RCC 7860 (cell line): ENCODE measurements around the gene SPAG9.

Experiments
- DNase-seq: peaks from one replicate; pipeline ENCODE4 v3.0.0-alpha.2; 2015; ENCODE audit warnings: low spot score
- FAIRE-seq: peaks from 2 replicates; lab custom pipeline; 2012; peaks lifted over from hg19 to GRCh38; lab: Jason Lieb, UNC

The SPAG9 gene

GRCh38 chr17:51050291-51051033 is 70.2 kb downstream of the SPAG9 start:
- FAIRE-seq (peak; percentile 79), DNase-seq (peak; percentile 21)

GRCh38 chr17:51046514-51047384 is 73.9 kb downstream of the SPAG9 start:
- FAIRE-seq (no peak), DNase-seq (no peak)

GRCh38 chr17:51046046-51046445 is 74.6 kb downstream of the SPAG9 start:
- DNase-seq (no peak), FAIRE-seq (no peak)

GRCh38 chr17:51045621-51046020 is 75.0 kb downstream of the SPAG9 start:
- no peak for FAIRE-seq
- DNase-seq = no peak

GRCh38 chr17:51044976-51045375 is 75.7 kb downstream of the SPAG9 start:
- no peak for DNase-seq
- no peak for FAIRE-seq

- DNase-seq (no peak), FAIRE-seq (no peak)
Observed at GRCh38 chr17:51036084-51036483, 84.6 kb downstream of the SPAG9 start.

GRCh38 chr17:51035431-51035830 is 85.2 kb downstream of the SPAG9 start:
- no peak for DNase-seq

GRCh38 chr17:51034800-51035199 is 85.9 kb downstream of the SPAG9 start:
- no peak for FAIRE-seq

More at GRCh38 chr17:51035431-51035830, 85.2 kb downstream of the SPAG9 start:
- no peak for FAIRE-seq

GRCh38 chr17:51032850-51033249 is 87.8 kb downstream of the SPAG9 start:
- FAIRE-seq (no peak), DNase-seq (no peak)

More at GRCh38 chr17:51034800-51035199, 85.9 kb downstream of the SPAG9 start:
- no peak for DNase-seq

GRCh38 chr17:51029568-51030463 is 90.9 kb downstream of the SPAG9 start:
- DNase-seq (no peak), FAIRE-seq (no peak)

- no peak for FAIRE-seq
Observed at GRCh38 chr17:51029142-51029541, 91.5 kb downstream of the SPAG9 start.

GRCh38 chr17:51028176-51028863 is 92.3 kb downstream of the SPAG9 start:
- FAIRE-seq (peak; percentile 50), DNase-seq (no peak)

More at GRCh38 chr17:51029142-51029541, 91.5 kb downstream of the SPAG9 start:
- no peak for DNase-seq

GRCh38 chr17:51018541-51018940 is 102.1 kb downstream of the SPAG9 start:
- DNase-seq (no peak), FAIRE-seq (no peak)

GRCh38 chr17:51017270-51017669 is 103.4 kb downstream of the SPAG9 start:
- no peak for DNase-seq
- no peak for FAIRE-seq

GRCh38 chr17:51016099-51016498 is 104.6 kb downstream of the SPAG9 start:
- FAIRE-seq = no peak

GRCh38 chr17:51015145-51015558 is 105.5 kb downstream of the SPAG9 start:
- FAIRE-seq = no peak
- no peak for DNase-seq

More at GRCh38 chr17:51016099-51016498, 104.6 kb downstream of the SPAG9 start:
- DNase-seq = no peak

GRCh38 chr17:51014129-51014528 is 106.5 kb downstream of the SPAG9 start:
- FAIRE-seq (no peak), DNase-seq (no peak)

- FAIRE-seq (no peak), DNase-seq (no peak)
Observed at GRCh38 chr17:51013322-51013721, 107.3 kb downstream of the SPAG9 start.

- no peak for FAIRE-seq
- no peak for DNase-seq
Observed at GRCh38 chr17:51012538-51012937, 108.1 kb downstream of the SPAG9 start.

- FAIRE-seq = no peak
Observed at GRCh38 chr17:51010173-51010675, 110.4 kb downstream of the SPAG9 start.

More at GRCh38 chr17:51010173-51010675, 110.4 kb downstream of the SPAG9 start:
- DNase-seq = no peak
